Activated CD8-positive, alpha-beta memory T cell treated with anti-CD3 and anti-CD28 coated beads for 48 hours (primary cell): ENCODE measurements around the gene RPP25L.

ENCODE experiments used
- DNase-seq, 3 experiments: peaks; one replicate each; pipeline ENCODE4 v3.0.0-alpha.2; 2020; ENCODE audit warnings: low read depth in 2 of 3, low spot score in 2 of 3

The RPP25L gene

GRCh38 chr9:34571481-34571810 lies 40.5 kb downstream of the RPP25L start:
- DNase-seq = no peak

GRCh38 chr9:34570809-34571480 lies 41.0 kb downstream of the RPP25L start:
- DNase-seq = no peak

DNA sequence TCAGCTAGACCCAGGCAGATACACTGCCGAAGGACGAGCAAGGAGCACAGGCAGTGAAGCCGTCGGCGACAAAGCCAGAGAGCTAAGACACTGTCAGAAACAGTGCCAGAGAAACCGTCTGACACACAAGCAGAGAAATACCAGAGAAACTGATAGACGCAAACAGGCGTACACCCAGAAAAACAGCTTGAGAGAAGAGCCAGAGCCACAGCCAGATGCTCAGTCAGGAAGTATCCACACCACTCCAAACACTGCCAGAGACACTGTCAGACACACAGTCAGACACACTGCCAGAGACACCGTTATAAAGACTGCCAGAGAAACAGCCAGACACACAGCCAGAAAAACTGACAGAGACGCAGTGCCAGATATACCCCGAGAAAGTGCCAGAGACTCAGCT lies 41.5 kb downstream of the RPP25L start:
- no peak for DNase-seq

DNA sequence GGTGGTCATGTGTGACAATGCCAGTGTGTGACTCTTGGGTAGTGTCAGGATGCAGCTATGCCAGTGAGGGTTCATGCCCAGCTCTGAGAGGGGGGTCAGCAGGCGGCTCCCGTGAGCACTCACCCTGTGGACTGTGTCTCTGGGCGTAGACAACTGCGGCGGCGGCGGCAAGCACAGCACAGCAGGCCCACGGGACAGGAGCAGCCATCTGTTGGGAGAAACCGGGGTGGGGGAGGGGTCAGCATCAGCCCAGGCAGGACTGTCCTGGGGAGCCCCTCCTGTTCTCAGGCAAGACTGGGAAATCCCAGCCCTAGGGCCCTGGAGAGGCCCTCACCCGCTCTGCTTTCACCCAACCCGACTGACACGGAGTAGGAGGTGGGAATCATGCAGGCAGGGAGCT lies 43.1 kb downstream of the RPP25L start:
- no peak for DNase-seq

- DNase-seq = no peak
These were observed 43.8 kb downstream of the RPP25L start for GRCh38 chr9:34568133-34568532.

- DNase-seq = no peak
These were observed 44.9 kb downstream of the RPP25L start for GRCh38 chr9:34566972-34567371.

DNA sequence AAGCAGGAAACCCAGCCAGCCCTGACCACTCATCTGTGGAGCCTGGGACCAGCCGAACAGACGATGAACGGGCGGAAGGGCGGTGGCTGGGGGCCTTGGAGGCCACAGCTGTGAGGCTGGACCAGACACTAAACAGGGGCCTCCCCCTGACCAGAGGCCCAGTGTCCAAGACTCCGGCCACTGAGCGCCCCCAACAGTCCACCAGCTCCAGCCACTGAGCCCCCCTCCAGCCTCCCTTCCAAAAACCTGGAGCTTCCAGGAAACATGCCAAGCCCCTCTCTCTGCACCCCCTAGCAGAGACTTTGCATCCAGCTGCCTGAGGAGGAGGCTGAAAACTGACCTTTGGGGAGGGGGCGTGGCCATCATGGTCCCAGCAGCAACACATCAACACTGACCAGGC lies 45.6 kb downstream of the RPP25L start:
- no peak for DNase-seq

GRCh38 chr9:34565856-34566255 lies 46.0 kb downstream of the RPP25L start:
- no peak for DNase-seq

DNA sequence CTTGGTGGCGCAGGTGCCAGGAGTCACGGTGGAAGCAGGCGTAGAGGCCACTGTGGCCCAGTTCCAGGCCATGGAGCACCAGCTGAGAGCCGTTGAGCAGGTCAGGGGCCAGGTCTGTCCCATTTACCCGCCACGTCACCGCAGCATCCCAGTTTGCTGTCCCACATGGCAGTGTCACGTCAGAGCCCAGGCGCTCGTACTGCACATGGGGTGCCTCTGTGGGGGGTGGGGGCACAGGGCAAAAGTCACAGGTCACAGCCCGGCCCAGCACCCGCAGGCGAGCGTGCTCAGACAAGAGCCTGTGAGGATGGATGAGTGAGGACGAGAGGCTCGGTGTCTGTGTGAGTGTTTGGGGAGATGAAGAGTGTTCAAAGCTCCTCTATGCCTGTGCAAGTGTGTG lies 47.3 kb downstream of the RPP25L start:
- no peak for DNase-seq

- DNase-seq = no peak
These were observed 48.6 kb downstream of the RPP25L start for GRCh38 chr9:34563262-34563661.

- peak in 1 of 3 experiments; percentile 36 for DNase-seq
These were observed 49.7 kb downstream of the RPP25L start for GRCh38 chr9:34562135-34562745.

- DNase-seq = no peak
These were observed 51.2 kb downstream of the RPP25L start for GRCh38 chr9:34560599-34561214.
